OCI-LY3 (cell line): ENCODE data around the gene HOXD8.

Experiments used
- H2AFZ ChIP-seq: fragments of 200-600, 300-600 bp; shearing (Covaris generic); 2 replicates; pipeline ENCODE4 v1.6.0; 2014; ENCODE audit warnings: antibody characterized with exemption, low read depth, low read length
- H3K27ac ChIP-seq: fragments of 200-600, 300-600 bp; sonication (generic); 2 replicates; pipeline ENCODE4 v1.5.1; 2014; ENCODE audit warnings: mild to moderate bottlenecking, low read length, moderate library complexity, mixed read lengths
- H3K27me3 ChIP-seq: fragments of 200-600, 300-600 bp; sonication (generic); 2 replicates; pipeline ENCODE4 v1.6.1; 2014; ENCODE audit warnings: low read depth, low read length, mixed read lengths
- H3K36me3 ChIP-seq: fragments of 200-600, 300-600 bp; sonication (generic); replicated peaks from 2 replicates; pipeline ENCODE3; 2014; ENCODE audit warnings: low read depth, low read length, mixed read lengths
- H3K4me1 ChIP-seq: fragments of 300-600, 200-600 bp; sonication (generic); 2 replicates; pipeline ENCODE4 v1.6.1; 2014; ENCODE audit warnings: low read length, mixed read lengths
- H3K4me2 ChIP-seq: fragments of 200-600, 300-600 bp; sonication (generic); 2 replicates; pipeline ENCODE4 v1.6.1; 2014; ENCODE audit warnings: low read length, mixed read lengths
- H3K4me3 ChIP-seq: fragments of 300-600, 200-600 bp; sonication (generic); 2 replicates; pipeline ENCODE4 v1.5.1; 2014; ENCODE audit warnings: antibody characterized with exemption, mild to moderate bottlenecking, low read length, moderate library complexity
- H3K79me2 ChIP-seq: fragments of 300-600, 200-600 bp; shearing (Covaris generic); 2 replicates; pipeline ENCODE4 v1.6.1; 2014; ENCODE audit warnings: mild to moderate bottlenecking, low read length, mixed read lengths
- H3K9ac ChIP-seq: fragments of 300-600, 200-600 bp; shearing (Covaris generic); 2 replicates; pipeline ENCODE4 v1.6.0; 2014; ENCODE audit warnings: mild to moderate bottlenecking, low read length, moderate library complexity
- H3K9me3 ChIP-seq: fragments of 200-600, 300-600 bp; shearing (Covaris generic); 2 replicates; pipeline ENCODE4 v1.6.1; 2014; ENCODE audit warnings: low read length, mixed read lengths; ENCODE audit not compliant: insufficient read depth
- H4K20me1 ChIP-seq: fragments of 200-600, 300-600 bp; sonication (generic); 2 replicates; pipeline ENCODE4 v1.6.1; 2016; ENCODE audit warnings: low read length, mixed read lengths; ENCODE audit not compliant: insufficient read depth
- EZH2phosphoT487 ChIP-seq: fragments of 200-600 bp; shearing (Covaris generic); IDR thresholded peaks from 2 replicates; pipeline ENCODE4 v1.6.1; 2018; ENCODE audit warnings: antibody characterized with exemption, mixed run types, low read depth
- TF ChIP-seq, protein P1 (sequence below): fragments of 200-600, 300-600 bp; sonication (generic); IDR thresholded peaks from 2 replicates; pipeline ENCODE4 v1.5.1; 2014; ENCODE audit warnings: antibody characterized with exemption, low read length, low read depth

The HOXD8 gene

DNA sequence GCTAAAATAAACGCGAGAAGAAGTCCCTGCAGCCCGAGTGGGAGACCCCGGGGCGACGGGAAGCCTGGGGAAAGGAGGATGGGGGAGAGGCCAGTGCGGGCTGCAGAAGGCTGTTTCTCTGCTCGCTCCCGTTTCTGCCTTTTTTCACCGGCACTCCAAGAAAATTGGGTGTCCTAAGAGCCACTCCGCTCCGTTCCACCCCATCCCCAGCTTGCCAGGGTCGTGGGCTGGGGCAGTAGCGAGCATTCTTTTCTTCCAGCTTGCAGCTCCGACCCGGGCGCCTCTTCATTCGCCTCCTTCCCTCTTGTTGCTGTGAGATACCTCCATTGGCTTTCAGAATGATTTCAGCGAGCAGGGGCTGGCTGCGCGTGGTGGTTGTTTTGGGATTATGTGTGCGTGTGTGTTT lies 28.7 kb downstream of the HOXD8 start:
- no peak overlapping the region for H3K4me2 ChIP-seq
- no peaks in the 10 kb centered on the region for H3K79me2 ChIP-seq
- no peaks in the 10 kb centered on the region for H3K36me3 ChIP-seq
- no peak overlapping the region for H3K4me3 ChIP-seq
- H3K27ac ChIP-seq = no peak overlapping the region
- no peak overlapping the region for H3K9ac ChIP-seq
- no peaks in the 10 kb centered on the region for H3K4me1 ChIP-seq
- H3K27me3 ChIP-seq = no peaks in the 10 kb centered on the region
- TF ChIP-seq, protein P1, sequence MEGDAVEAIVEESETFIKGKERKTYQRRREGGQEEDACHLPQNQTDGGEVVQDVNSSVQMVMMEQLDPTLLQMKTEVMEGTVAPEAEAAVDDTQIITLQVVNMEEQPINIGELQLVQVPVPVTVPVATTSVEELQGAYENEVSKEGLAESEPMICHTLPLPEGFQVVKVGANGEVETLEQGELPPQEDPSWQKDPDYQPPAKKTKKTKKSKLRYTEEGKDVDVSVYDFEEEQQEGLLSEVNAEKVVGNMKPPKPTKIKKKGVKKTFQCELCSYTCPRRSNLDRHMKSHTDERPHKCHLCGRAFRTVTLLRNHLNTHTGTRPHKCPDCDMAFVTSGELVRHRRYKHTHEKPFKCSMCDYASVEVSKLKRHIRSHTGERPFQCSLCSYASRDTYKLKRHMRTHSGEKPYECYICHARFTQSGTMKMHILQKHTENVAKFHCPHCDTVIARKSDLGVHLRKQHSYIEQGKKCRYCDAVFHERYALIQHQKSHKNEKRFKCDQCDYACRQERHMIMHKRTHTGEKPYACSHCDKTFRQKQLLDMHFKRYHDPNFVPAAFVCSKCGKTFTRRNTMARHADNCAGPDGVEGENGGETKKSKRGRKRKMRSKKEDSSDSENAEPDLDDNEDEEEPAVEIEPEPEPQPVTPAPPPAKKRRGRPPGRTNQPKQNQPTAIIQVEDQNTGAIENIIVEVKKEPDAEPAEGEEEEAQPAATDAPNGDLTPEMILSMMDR = no peak
- TF ChIP-seq EZH2phosphoT487 = no peak
- no peak overlapping the region for H2AFZ ChIP-seq
- no peaks in the 10 kb centered on the region for H4K20me1 ChIP-seq
- H3K9me3 ChIP-seq = no peaks in the 10 kb centered on the region

DNA sequence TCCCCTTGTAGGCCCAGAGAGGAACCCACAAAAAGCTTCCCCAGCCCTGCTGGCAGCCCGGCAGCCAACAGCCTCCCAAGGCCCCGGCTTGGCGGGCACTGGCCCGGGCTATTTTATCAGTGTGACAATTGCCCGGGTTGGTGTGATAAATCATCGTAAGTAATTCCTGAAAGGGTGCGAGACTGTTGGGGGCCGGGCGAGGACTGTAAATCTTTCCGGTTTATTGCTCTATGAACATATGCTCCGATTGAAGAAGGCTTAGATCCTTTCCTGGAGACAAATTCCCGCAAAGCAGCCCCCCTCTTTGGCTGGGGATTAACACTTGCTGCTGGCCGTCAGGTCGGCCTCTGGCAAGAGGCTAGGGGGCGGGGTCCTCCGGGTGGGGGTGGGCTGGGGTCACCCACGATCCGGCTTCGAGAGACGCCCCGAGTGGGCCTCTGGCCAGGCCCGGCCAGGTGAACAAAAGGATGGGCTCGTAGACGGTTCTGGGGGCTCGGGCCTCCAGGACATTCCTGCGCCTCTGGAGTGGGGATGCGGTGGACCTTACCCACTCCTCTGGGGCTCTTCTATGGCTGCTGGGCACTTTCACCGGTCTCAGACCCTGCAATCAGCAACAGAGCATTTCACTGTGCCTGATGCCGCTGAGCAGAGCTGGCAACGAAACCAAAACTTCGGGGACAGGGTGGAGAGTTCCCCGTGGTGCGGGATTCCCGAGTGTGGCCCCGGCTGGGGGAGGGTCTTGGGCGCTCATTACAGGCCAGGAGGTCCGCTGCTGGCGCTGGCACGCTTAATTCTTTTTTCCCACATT lies 29.6 kb downstream of the HOXD8 start:
- Histone ChIP-seq H3K9me3 (no peaks in the 10 kb centered on the region), H3K9ac (no peak overlapping the region), H3K27ac (no peak overlapping the region), H3K4me3 (no peak overlapping the region), H4K20me1 (no peaks in the 10 kb centered on the region), H2AFZ (no peak overlapping the region), H3K4me2 (no peak overlapping the region), H3K4me1 (no peaks in the 10 kb centered on the region), H3K36me3 (no peaks in the 10 kb centered on the region), H3K79me2 (no peaks in the 10 kb centered on the region), H3K27me3 (no peaks in the 10 kb centered on the region)
- TF ChIP-seq, protein P1 = no peak
- no peak for TF ChIP-seq EZH2phosphoT487

DNA sequence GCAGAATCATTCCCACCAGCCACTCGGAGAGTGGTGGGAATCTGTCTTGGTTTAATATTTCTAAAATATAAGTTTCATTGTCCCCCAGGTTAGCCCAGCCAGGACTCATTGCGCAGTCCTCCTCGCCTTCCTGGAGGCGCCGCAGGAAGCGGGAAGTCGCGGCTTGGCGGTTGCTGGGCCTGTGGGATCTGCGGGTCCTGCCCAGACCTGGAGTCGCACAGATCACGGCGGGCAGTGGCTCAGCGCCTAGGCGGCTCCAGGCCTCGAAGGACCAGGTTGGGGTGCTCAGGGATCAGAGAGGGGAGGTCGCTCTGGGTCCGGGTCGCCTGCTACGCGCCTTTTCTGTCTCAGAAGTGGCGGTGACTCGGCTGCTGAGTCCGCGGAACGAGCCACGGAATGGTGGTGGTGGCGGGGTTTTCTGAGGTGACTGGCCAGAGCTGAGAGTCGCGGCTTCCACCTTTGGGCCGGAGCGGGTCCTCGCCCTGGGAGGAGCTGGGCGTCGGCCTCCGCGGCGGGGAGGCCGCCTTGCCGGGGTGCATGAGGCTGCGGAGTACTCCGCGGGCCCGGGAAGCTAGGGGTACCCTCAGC lies 30.3 kb downstream of the HOXD8 start:
- no peaks in the 10 kb centered on the region for H3K79me2 ChIP-seq
- no peaks in the 10 kb centered on the region for H3K9me3 ChIP-seq
- no peak overlapping the region for H3K27ac ChIP-seq
- no peaks in the 10 kb centered on the region for H3K4me1 ChIP-seq
- H3K27me3 ChIP-seq = no peaks in the 10 kb centered on the region
- no peak overlapping the region for H3K4me3 ChIP-seq
- no peaks in the 10 kb centered on the region for H4K20me1 ChIP-seq
- H2AFZ ChIP-seq = no peak overlapping the region
- no peak overlapping the region for H3K9ac ChIP-seq
- TF ChIP-seq EZH2phosphoT487 = no peak
- TF ChIP-seq, protein P1 = no peak
- no peaks in the 10 kb centered on the region for H3K36me3 ChIP-seq
- no peak overlapping the region for H3K4me2 ChIP-seq

DNA sequence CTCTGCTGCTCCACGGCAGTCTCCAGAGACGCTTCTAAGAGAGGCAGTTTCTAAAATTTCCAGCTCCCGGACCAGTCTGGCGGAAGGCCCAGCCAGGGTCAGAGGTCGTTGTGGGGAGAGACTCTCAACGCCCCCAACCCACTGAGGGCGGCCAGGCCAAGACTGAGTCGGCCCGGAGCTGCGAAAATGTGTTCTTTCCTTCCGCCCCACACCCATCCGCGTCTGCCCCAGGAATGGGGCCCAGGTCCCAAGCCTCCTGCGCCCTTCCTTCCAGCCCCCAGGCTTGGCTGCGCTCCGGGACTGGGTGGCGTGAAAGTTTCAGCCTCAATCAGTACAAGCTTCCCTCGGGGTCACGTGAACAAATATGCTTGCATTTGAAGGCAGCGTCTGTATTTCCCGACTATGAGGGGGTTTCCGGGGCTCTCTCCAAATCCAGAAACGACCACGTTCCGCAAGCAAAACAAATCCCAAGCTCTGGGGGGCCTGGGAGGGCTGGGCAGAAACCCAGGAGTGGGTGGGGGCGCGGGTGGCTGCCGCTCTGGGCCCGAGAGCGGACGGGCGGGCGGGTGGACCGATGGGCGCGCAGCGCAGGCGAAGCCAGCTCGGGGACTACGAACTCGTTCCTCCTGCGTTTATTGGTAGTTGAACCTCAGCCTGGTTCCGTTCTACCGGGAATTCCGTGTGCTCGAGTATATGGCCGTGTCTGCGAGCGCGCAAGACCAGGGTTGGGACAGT lies 30.9 kb downstream of the HOXD8 start:
- H3K9me3 ChIP-seq = no peaks in the 10 kb centered on the region
- H3K27me3 ChIP-seq = no peaks in the 10 kb centered on the region
- no peaks in the 10 kb centered on the region for H3K36me3 ChIP-seq
- no peak overlapping the region for H3K4me2 ChIP-seq
- H4K20me1 ChIP-seq = no peaks in the 10 kb centered on the region
- H3K4me3 ChIP-seq = no peak overlapping the region
- TF ChIP-seq, protein P1 = no peak
- TF ChIP-seq EZH2phosphoT487 = no peak
- H3K79me2 ChIP-seq = no peaks in the 10 kb centered on the region
- H2AFZ ChIP-seq = no peak overlapping the region
- no peak overlapping the region for H3K27ac ChIP-seq
- H3K9ac ChIP-seq = no peak overlapping the region
- H3K4me1 ChIP-seq = no peaks in the 10 kb centered on the region
